Myocyte (in vitro differentiated cells): ENCODE measurements around the gene OR2AT4. TPM values are rescaled to one million over a fixed set of nuclear protein-coding genes. Genes with fewer than 3 reads are reported as not detected.
"Not testable (repeated sequence)": the region's sequence is repeated elsewhere in the genome, so short reads cannot be mapped to it uniquely, and the experiment has no call there.

Source experiments
- DNase-seq: peaks from one replicate; pipeline ENCODE4 v3.0.0-alpha.2; 2012; ENCODE audit warnings: low read depth
- total RNA-seq: library from RNA; depleted of rRNA; stranded (reverse); fragments of >200 nt; gene quantifications from 2 replicates; pipeline ENCODE4 v1.2.3, GENCODE V29; 2014

The OR2AT4 gene
- total RNA-seq, 1 donor from 2014 or later = not detected

DNA sequence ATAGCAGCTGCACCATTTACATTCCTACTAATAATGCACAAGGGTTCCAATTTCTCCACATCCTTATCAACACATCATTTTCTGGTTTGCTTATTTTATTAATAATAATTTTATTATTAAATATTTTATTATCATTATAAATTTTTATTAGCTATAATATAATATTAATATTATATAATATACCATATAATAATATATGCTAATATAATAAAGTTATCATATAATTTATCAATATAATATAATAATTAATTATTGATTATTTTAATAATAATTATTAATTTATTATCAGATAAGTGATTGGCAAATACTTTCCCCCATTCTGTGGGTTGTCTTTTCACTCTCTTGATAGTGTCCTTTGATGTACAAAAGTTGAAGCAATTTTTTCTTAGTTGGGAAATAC lies 27.7 kb downstream of the OR2AT4 start:
- DNase-seq = no peak

DNA sequence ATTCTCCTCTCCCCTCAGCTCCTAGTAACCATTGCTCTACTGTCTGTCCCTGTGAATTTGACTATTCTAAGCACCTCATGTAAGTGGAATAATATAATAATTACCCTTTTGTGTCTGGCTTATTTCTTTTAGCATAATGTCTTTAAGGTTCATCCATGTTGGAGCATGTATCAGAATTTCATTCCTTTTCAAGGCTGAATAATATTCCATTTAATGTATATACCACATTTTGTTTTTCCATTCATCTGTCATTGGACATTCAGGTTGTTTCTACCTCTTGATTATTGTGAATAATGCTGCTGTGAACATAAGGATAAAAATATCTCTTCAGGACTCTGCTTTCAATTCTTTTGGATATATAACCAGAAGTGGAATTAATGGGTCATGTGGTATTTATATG lies 28.1 kb downstream of the OR2AT4 start:
- no peak for DNase-seq

DNA sequence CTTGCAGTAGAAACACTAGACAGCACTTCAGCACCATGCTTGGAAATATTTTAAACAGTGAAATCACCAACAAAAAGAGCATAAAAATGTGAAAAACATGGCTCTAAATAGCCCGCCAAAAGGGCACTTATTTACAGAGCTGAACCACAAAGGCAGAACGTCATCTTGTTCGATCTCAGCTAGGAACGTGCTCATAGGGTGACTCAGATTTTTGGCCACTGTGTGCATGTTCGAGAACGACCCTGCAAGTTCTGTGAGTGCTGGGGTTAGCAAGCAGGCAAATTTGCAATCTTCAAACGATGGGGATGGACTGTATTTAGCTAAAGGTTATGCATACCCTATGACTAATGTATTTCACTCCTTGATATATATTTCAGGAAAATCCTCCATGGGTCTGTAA lies 30.6 kb downstream of the OR2AT4 start:
- DNase-seq = no peak

DNA sequence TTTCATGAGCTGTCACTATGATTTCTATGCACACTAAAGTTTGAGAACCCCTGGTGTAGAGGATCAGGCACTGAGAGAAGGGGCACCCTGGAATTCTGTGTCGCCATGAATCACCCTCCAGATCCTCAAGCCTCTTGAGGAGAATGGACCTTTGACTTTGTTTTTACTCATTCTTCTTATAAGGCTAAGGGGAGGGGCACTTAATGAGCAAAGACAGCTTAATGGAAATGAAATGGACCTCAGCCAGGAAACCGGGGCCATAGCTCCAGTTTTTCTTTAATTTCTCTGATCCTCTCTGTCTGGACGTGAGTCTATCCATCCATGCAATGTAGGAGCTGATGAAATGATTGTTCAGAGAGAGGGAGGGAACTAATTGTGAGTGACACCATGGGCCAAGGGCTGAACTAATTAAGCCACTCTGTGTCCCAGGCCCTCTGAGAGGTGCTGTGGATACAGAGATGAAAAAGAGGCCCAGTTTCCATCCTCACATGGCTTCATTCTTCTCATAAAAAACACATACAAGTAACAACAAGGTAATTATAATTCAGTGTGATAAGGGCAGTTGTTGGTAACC lies 32.8 kb downstream of the OR2AT4 start:
- no peak for DNase-seq

DNA sequence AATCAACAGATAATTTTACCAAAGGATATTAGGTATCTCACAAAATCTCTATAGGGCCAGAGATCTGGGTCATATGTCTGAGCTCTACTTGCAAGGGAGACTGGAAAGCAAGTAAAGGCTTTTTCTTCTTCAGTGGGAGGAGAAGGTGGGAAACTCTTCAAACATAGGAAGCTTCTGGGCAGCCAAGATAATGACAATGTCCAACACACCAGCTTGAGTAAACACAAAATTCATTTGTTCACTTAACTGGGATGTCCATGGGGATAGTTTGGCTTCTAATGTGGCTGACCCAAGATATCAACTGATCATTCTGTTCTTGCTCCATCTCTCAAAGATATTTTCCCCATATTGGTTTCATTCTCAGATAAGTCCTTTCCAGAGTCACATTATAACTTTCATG lies 37.4 kb downstream of the OR2AT4 start:
- DNase-seq = no peak

DNA sequence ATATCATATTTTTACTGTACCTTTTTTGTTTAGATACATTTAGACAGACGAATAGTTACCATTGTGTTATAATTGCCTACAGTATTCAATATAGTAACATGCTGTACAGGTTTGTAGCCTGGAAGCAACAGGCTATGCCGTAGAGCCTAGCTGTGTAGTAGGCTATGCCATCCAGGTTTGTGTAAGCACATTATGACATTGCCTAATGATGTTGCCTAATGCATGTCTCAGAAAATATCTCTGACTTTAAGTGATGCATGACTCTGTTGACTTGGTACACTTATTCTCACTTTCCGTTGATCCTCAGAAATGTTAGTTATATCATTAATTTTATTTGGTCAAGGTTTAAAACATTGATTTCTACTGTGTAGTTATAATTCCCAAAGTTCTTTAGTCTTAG lies 39.9 kb downstream of the OR2AT4 start:
- no peak for DNase-seq

DNA sequence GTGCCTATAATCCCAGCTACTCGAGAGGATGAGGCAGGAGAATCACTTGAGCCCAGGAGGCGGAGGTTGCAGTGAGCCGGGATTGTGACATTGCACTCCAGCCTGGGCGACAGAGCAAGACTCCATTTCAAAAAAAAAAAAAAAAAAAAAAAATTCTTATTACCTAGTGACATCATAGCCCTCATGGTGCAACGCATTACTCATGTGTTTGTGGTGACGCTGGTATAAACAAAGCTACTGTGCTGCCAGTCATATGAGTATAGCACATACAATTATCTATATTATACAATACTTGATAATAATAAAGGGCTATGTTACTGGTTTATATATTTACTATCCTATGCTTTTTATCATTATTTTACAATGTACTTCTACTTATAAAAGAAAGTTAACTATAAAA lies 41.2 kb downstream of the OR2AT4 start:
- DNase-seq = no peak

DNA sequence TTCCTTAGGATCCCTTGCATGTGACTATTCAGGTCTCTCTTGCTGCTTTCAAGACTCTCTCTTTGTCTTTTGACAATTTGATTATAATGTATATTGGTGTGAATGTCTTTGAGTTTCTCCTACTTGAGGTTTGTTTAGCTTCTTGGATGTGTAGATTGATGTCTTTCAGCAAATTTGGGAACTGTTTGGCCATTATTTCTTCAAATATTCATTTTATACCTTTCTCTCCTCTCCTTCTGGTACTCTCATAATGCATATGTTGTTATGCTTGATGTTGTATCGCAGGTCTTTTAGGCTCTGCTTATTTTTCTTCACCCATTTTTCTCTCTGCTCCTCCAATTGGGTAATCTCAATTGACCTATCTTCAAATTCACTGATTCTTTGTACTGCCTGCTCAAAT lies 44.2 kb downstream of the OR2AT4 start:
- no peak for DNase-seq

DNA sequence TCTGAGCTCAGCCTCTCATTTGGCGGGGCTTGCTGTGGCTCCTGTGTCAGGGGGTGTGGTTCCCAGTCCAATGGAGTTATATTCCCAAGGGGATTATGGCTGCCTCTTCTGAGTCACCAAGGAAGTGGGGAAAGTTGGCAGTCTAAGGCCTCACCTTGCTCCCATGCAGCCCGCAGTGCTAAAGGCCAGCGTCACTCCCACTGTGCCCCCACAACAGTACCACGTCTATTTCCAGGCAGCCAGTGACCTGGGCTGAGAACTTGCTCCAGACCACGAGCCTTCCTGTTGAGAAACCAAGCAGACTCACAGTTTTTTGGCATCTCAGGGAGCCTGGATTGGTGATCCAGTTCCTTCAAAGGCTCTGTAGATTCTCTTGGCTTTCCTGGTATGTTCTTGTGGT lies 45.6 kb downstream of the OR2AT4 start:
- no peak for DNase-seq

DNA sequence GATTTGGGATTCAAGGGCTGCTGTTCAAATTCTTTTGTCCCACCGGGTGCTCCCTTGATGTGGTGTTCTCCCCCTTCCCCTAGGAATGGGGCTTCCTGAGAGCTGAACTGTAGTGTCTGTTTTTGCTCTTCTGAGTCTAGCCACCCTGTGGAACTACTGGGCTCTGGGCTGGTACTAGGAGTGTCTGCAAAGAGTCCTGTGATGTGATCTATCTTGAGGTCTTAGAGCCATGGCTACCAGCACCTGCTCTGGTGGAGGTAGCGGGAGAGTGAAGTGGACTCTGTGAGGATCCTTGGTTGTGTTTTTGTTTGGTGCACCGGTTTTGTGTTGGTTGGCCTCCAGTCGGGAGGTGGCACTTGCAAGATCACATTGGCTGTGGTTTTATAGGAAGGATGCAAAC lies 46.2 kb downstream of the OR2AT4 start:
- DNase-seq = no peak

DNA sequence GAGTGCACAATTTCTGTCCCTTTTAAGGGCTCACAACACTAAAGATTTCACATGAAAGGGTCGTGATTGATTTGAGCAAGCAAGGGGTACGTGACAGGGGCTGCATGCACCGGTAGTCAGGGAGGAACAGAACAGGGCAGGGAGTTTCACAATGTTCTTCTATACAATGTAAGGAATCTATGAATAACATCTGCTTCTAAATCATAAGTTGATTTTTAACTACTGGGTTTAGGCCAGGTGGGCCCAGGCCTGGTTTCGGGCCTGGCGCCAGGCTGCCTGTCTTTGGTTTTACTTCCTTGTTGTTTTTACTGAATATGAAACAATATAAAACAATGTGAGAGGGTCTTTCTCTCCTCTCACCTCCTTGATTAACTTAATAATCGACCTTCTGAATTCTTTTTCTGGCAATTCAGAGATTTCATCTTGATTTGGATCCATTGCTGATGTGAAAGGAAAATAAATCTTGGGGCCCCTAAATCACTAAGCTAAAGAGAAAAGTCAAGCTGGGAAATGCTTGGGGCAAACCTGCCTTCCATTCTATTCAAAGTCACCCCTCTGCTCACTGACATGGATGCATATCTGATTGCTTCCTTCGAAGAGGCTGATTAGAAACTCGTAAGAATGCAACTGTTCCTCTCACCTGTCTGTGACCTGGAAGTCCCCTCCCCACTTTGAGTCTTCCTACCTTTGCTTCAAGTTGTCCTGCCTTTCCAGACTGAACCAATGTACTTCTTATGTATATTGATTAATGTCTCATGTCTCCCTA lies 47.0 kb downstream of the OR2AT4 start:
- not testable (repeated sequence) for DNase-seq

DNA sequence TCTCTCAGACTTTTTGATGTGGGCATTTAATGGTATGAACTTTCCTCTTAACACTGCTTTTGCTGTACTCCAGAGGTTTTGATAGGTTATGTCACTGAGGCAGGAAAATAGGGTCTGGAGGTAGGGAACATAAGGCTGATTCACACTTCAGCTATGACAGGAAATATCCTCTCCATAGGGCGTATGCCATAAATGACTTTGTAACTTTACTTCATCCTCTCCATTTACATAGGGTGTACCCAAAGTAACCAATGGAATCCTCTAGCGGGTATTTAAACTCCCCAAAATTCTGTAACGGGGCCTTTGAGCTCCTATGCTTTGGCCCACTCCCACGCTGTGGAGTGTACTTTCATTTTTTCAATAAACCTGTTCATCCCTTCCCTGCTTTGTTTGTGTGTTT lies 49.5 kb downstream of the OR2AT4 start:
- no peak for DNase-seq

DNA sequence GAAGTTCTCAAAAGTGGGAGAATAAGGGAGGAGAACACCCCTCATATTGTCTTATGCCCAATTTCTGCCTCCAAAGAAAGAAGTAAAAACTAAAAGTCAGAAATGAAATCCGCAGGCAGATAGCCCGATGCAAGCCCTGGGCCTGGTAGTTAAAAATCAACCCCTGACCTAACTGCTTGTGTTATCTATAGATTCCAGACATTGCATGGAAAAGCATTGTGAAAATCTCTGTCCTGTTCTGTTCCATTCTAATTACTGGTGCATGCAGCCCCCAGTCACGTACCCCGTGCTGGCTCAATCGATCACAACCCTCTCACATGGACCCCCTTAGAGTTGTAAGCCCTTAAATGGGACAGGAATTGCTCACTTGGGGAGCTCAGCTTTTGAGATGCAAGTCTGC lies 50.0 kb downstream of the OR2AT4 start:
- DNase-seq = not testable (repeated sequence)

DNA sequence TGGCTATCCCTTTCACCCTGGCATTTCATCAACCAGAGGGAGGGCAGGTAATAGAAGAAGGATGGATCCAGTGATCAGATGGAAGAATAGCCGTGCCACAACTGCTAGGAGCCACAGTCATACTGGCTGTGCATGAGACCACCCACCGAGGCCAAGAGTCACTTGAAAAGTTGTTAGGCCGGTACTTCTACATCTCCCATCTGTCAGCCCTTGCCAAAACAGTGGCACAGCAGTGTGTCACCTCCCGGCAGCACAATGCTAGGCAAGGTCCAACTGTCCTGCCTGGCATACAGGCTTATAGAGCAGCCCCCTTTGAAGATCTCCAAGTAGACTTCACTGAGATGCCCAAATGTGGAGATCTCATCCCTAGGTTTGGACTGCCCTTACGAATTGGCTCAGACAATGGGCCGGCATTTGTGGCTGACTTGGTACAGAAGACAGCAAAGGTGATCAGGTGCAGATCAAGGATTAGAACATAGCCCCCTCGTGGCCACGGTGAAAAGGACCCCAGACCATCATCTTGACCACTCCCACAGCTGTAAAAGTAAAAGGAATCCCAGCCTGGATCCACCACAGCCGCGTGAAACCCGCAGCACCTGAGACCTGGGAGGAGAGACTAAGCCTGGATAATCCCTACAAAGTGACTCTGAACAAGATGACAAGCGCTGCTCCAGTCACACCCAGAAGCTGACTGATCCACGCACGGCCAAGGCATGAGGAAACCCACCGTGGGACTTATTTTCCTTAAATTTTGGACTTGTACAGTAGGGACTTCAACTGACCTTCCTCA lies 52.1 kb downstream of the OR2AT4 start:
- DNase-seq = not testable (repeated sequence)

DNA sequence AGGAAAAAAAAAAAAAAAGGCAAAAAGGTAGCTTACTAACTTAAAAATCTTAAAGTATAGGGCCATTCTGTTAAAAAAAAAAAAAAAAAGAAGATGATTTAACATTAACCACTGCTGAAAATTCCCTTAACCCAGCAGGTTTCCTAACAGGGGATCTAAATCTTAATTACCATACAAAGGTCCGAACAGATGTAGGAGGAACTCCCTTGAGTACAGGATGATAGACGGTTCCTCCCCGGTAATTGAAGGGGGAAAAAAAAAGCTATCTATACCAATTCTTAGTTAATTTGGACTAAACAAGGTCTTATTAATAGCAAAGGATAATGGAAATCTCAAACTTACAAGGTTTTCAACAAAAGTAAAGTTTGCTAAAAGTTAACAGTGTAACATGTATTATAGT lies 54.9 kb downstream of the OR2AT4 start:
- DNase-seq = not testable (repeated sequence)

DNA sequence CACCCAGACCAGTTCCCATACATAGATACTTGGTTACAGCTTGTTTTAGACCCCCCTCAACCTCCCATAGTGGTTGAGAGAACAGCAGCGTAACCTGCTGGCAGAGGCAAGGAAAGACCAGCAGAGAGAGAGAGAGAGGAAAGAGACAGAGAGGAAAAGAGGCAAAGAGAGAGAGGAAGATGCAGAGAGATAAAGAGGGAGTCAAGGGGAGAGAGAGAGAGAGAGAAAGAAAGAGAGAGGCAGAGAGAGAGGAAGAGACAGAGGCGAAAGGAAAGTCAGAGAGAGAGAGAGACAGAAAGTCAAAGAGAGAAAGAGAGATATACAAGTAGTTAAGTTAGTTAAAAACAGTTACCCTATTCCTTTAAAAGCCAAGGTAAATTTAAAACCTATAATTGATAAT lies 55.4 kb downstream of the OR2AT4 start:
- no peak for DNase-seq

DNA sequence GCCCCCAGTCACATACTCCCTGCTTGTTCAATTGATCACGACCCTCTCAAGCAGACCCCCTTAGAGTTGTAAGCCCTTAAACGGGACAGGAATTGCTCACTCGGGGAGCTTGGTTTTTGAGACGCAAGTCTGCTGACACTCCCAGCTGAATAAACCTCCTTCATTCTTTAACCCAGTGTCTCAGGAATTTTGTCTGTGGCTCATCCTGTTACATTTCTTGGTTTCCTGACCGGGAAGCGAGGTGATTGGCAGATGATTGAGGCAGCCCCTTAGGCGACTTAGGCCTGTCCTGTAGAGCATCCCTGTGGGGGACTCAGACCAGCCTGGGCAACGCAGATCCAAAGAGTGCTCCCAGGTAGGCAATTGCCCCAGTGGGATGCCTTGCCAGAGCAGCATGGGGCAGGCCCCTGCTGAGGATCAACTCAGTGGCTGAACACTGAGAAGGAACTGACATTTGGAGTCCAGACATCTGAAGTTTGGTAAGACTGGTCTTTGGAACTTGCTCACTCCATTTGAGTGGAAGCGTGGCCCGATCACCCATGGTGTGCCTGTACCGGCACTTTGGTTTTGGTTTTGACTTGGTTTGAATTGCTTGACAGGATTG lies 56.4 kb downstream of the OR2AT4 start:
- no peak for DNase-seq

DNA sequence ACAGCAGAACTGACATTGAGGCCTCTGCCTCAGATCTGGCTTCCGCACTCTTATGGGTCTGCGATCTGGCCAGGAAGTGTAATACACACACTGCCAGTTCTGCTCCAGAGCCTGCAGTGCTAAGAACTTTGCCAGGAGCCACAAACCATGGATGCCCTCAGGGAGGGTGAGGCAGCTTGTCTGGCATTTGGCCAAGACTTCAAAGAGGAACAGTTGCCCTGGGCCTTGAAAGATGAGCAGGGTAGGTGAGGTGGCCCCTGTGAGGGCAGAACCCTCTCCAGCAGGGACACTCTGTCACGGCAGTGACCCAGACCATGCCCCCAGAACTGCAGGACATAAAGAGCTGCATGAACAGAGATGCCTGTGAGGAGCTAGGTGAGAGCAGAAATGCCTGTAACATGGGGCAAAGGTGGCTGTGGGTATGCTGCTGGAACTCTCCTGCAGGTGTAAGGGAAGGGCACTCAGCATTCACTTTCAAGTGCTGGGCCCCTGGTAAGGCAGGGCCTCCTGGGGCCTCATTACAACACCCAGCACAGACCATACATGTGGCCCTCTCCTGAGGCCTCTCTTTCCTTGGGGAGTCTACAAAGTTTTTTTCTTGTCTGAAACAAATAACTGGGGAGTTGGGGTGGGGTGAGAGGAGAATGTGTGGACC lies 60.6 kb downstream of the OR2AT4 start:
- DNase-seq = peak; percentile 93

DNA sequence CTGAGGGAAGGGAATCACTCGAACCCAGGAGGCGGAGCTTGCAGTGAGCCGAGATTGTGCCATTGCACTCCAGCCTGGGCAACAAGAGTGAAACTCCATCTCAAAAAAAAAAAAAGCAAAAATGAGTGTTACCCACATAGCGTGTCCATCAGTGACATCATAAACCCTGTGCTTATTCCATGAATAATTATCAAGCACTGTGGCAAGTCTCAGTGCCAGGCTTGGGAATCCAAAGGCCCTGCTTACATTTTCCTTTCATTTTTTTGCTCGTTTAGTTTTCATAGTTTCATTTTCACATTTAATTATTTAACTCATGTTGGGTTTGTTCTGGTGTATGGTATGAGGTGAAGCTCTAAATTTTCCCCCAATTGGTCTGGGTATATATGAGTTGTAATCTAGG lies 61.4 kb downstream of the OR2AT4 start:
- no peak for DNase-seq

DNA sequence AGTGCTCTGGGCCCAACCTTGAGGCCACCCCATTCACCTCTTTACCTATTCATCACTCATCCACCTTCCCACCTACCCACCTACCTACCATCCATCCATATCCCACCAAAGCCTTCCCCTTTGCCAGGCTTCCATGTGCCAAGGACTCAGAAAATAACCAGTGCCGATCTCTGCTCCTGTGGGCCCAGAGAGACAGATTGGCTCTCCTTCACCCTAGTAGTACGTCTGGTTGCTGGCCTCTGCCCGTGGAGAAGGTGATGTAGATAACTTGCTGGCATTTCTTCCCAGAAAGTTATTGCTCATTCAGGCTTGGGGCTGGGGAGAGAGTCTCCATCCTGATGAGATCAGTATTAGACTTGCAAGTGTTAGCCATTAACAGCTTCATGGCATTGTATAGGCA lies 62.8 kb downstream of the OR2AT4 start:
- no peak for DNase-seq

DNA sequence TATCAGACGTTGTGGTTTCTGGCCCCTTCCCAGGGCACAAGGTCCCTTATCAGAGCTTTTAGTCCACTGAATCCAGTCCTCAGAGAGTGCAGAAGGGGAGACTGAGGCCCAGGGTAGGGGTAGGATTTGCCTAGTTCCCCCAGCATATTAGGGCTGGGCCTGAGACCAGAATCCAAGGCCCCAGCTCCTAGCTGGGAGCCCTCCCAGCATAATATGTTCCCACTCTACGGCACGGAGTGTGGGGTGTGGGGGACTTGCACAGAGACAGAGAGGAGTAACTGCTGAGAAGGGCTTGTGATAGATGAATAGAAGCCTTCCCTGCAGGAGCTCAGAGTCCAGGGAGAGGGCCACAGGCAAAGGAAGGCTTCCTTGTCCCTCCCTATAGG lies 64.1 kb downstream of the OR2AT4 start:
- DNase-seq = no peak
